HepG2 (cell line): ENCODE data around the gene SRPRA. TPM values are rescaled to one million over a fixed set of nuclear protein-coding genes. Genes with fewer than 3 reads are reported as not detected.
A peak's percentile ranks its signal among the peaks of the same experiment; 100 is the strongest.

ENCODE experiments used
- GATAD2A ChIP-seq: IDR thresholded peaks from 2 replicates; pipeline ENCODE4 v1.6.1; 2016
- GLI4 ChIP-seq: sonication (generic); formaldehyde crosslinking; IDR thresholded peaks from 2 replicates; pipeline ENCODE4 v1.5.1; 2020; ENCODE audit warnings: missing genetic modification reagents, mild to moderate bottlenecking, moderate library complexity, borderline replicate concordance
- IRF9 ChIP-seq: sonication (generic); formaldehyde crosslinking; IDR thresholded peaks from 2 replicates; pipeline ENCODE4 v1.8.0; 2022; ENCODE audit warnings: missing genetic modification reagents, mild to moderate bottlenecking, borderline replicate concordance
- NR2F2 ChIP-seq: IDR thresholded peaks from 2 replicates; pipeline ENCODE4 v1.6.1; 2012; ENCODE audit warnings: low read depth, inconsistent platforms, borderline replicate concordance
- PCBP2 ChIP-seq: fragments of 200-400 bp; formaldehyde crosslinking; optimal IDR thresholded peaks from 2 replicates; pipeline ENCODE3; 2018; ENCODE audit warnings: low read length, low read depth; ENCODE audit not compliant: poor library complexity, severe bottlenecking
- POGK ChIP-seq: sonication (generic); formaldehyde crosslinking; conservative IDR thresholded peaks from 2 replicates; pipeline ENCODE4 v1.8.0; 2022; ENCODE audit warnings: mild to moderate bottlenecking, moderate library complexity, missing genetic modification reagents
- REPIN1 ChIP-seq: sonication (generic); formaldehyde crosslinking; IDR thresholded peaks from 2 replicates; pipeline ENCODE4 v1.8.0; 2022; ENCODE audit warnings: missing genetic modification reagents, low read depth, mild to moderate bottlenecking, borderline replicate concordance
- RXRA ChIP-seq: sonication (generic); formaldehyde crosslinking; IDR thresholded peaks from 2 replicates; pipeline ENCODE4 v1.5.1; 2020; ENCODE audit warnings: missing genetic modification reagents
- SMAD9 ChIP-seq: sonication (generic); formaldehyde crosslinking; IDR thresholded peaks from 2 replicates; pipeline ENCODE4 v1.5.1; 2020; ENCODE audit warnings: mild to moderate bottlenecking, missing genetic modification reagents
- SPEN ChIP-seq: sonication (generic); formaldehyde crosslinking; IDR thresholded peaks from 2 replicates; pipeline ENCODE4 v1.5.1; 2020; ENCODE audit warnings: low read depth, mild to moderate bottlenecking, missing genetic modification reagents
- TOPORS ChIP-seq: sonication (generic); formaldehyde crosslinking; IDR thresholded peaks from 2 replicates; pipeline ENCODE4 v1.8.0; 2023; ENCODE audit warnings: mild to moderate bottlenecking, missing genetic modification reagents
- YEATS4 ChIP-seq: sonication (generic); formaldehyde crosslinking; IDR thresholded peaks from 2 replicates; pipeline ENCODE4 v1.4.0; 2020; ENCODE audit warnings: missing genetic modification reagents, borderline replicate concordance
- ZFP62 ChIP-seq: sonication (generic); formaldehyde crosslinking; IDR thresholded peaks from 2 replicates; pipeline ENCODE4 v1.4.0; 2020; ENCODE audit warnings: missing genetic modification reagents
- ZNF225 ChIP-seq: sonication (generic); formaldehyde crosslinking; IDR thresholded peaks from 2 replicates; pipeline ENCODE4 v1.4.0; 2020; ENCODE audit warnings: mild to moderate bottlenecking, missing genetic modification reagents
- ZNF318 ChIP-seq: sonication (generic); formaldehyde crosslinking; IDR thresholded peaks from 2 replicates; pipeline ENCODE4 v1.4.0; 2020; ENCODE audit warnings: mild to moderate bottlenecking, missing genetic modification reagents
- ZNF337 ChIP-seq: sonication (generic); formaldehyde crosslinking; IDR thresholded peaks from 2 replicates; pipeline ENCODE4 v1.5.1; 2020; ENCODE audit warnings: missing genetic modification reagents, low read depth, mild to moderate bottlenecking, borderline replicate concordance
- ZNF543 ChIP-seq: sonication (generic); formaldehyde crosslinking; IDR thresholded peaks from 2 replicates; pipeline ENCODE4 v1.4.0; 2020; ENCODE audit warnings: mild to moderate bottlenecking, missing genetic modification reagents
- ZNF766 ChIP-seq: sonication (generic); formaldehyde crosslinking; IDR thresholded peaks from 2 replicates; pipeline ENCODE4 v1.5.0; 2020; ENCODE audit warnings: missing genetic modification reagents, borderline replicate concordance
- polyA plus RNA-seq, 8 experiments: library from polyadenylated mRNA; depleted of rRNA in 3 of 8; stranded (reverse) in 7 of 8; unstranded in 1 of 8; fragments of >200 nt; fragmentation: Illumina TruSeq in 4 of 8; extraction: Trizol in 4 of 8; gene quantifications; 2 replicates each; pipeline versions ENCODE4 v1.2.1 to v1.2.3, GENCODE V29; 2011 to 2016; ENCODE audit warnings: low read depth in 4 of 8, missing spikeins in 1 of 8, mixed read lengths in 1 of 8; ENCODE audit not compliant: insufficient read depth in 1 of 8
- total RNA-seq, 5 experiments: library from RNA; depleted of rRNA; stranded (reverse); fragments of >200 nt; fragmentation: Illumina TruSeq; extraction: Trizol; gene quantifications; 2 replicates each; pipeline ENCODE4 v1.2.3, GENCODE V29; 2016; ENCODE audit warnings: low read depth in 1 of 5

Gene SRPRA
- total and polyA plus RNA-seq, 2 of the 13 experiments (the other 11 are each of a cell fraction or from before 2014, with no cell fraction given) = 27.7 to 64.6 TPM

- TF ChIP-seq PCBP2 (no peak), TOPORS (peak; percentile 52; the same call in 1 of the 2 replicates), RXRA (peak; percentile 83), ZNF318 (CRISPR knock-in tag) (peak; percentile 90), POGK (CRISPR knock-in tag) (peak; percentile 65; the same call in 1 of the 2 replicates), ZNF337 (peak; percentile 85; the same call in 1 of the 2 replicates), GATAD2A (peak; percentile 62), SPEN (CRISPR knock-in tag) (peak; percentile 97), ZFP62 (CRISPR knock-in tag) (no peak), ZNF225 (peak; percentile 92), SMAD9 (no peak), IRF9 (CRISPR knock-in tag) (peak; percentile 93), NR2F2 (no peak), REPIN1 (peak; percentile 91; the same call in 1 of the 2 replicates), GLI4 (CRISPR knock-in tag) (peak; percentile 90; the same call in 1 of the 2 replicates), ZNF766 (CRISPR knock-in tag) (0 out of 2 replicates have a peak, but pooled peaks have one; percentile 76), ZNF543 (CRISPR knock-in tag) (peak; percentile 59; the same call in 1 of the 2 replicates), YEATS4 (CRISPR knock-in tag) (peak; percentile 91)
These were observed 35.1 kb upstream of the SRPRA start, which contains the start of gene DCPS (continued) for GRCh38 chr11:126303623-126304456.
